ENCODE results near the gene ZSWIM5.

GRCh38 chr1:45059829-45060228, 146.6 kb downstream of the ZSWIM5 start:
- TF ChIP-seq FOXA1 (IDR thresholded peaks at IDR 0.05; ENCODE audit: borderline replicate concordance): no peak
- TF ChIP-seq GABPA (tag; conservative IDR thresholded peaks at IDR 0.05; ENCODE audit: low read depth): no peak
- no peak for TF ChIP-seq CTCF (IDR thresholded peaks at IDR 0.05 in 2 of 3, conservative IDR thresholded peaks at IDR 0.05 in 1 of 3; ENCODE audit: insufficient read depth in 2 of 3, low read depth in 1 of 3, low read length in 3 of 3)
- no peak for TF ChIP-seq ATF3 (IDR thresholded peaks at IDR 0.05)
- no peak for TF ChIP-seq ATF3 (CRISPR knock-in tag; conservative IDR thresholded peaks at IDR 0.05)
- TF ChIP-seq RBBP5 (IDR thresholded peaks at IDR 0.05; ENCODE audit: borderline replicate concordance, insufficient read depth, low read length, poor library complexity, severe bottlenecking): no peak
